ENCODE results near the gene FAM50B.

GRCh38 chr6:3801960-3802359, 47.2 kb upstream of the FAM50B start:
- TF ChIP-seq CTCF (IDR thresholded peaks at IDR 0.05) (no peak), EZH2 (IDR thresholded peaks at IDR 0.05; ENCODE audit: borderline replicate concordance, insufficient read depth, low read depth, low read length, poor library complexity, severe bottlenecking) (no peak)

All from B cell (primary cell).